GM12878 (cell line): ENCODE results near the gene MNAT1. TPM values are rescaled to one million over a fixed set of nuclear protein-coding genes. Genes with fewer than 3 reads are reported as not detected.

ENCODE experiments used
- ATF7 ChIP-seq: fragments of 450-650 bp; IDR thresholded peaks from 2 replicates; pipeline ENCODE4 v1.6.1; 2016; ENCODE audit warnings: low read depth, mild to moderate bottlenecking
- BCL11A ChIP-seq: IDR thresholded peaks from 2 replicates; pipeline ENCODE4 v1.6.1; 2011; ENCODE audit warnings: low read depth, low read length
- CBFB ChIP-seq: IDR thresholded peaks from 2 replicates; pipeline ENCODE4 v1.6.1; 2016; ENCODE audit warnings: antibody characterized with exemption, low read depth
- CBX5 ChIP-seq: sonication (generic); IDR thresholded peaks from 2 replicates; pipeline ENCODE4 v1.6.1; 2016; ENCODE audit warnings: low read depth, moderate library complexity, mild to moderate bottlenecking, inconsistent platforms
- DPF2 ChIP-seq: fragments of 450-650 bp; IDR thresholded peaks from 2 replicates; pipeline ENCODE4 v1.6.1; 2017; ENCODE audit warnings: mild to moderate bottlenecking
- EP300 ChIP-seq, 2 experiments: fragments of 150-350 bp in 1 of 2; IDR thresholded peaks; 2 replicates each; pipeline ENCODE4 v1.6.1; 2011 to 2012; ENCODE audit warnings: low read depth in 2 of 2, low read length in 2 of 2, borderline replicate concordance in 1 of 2, improper control_type of control experiment in 1 of 2, inconsistent platforms in 1 of 2; ENCODE audit not compliant: control insufficient read depth in 1 of 2
- FOXK2 ChIP-seq: fragments of 450-650 bp; IDR thresholded peaks from 2 replicates; pipeline ENCODE4 v1.6.1; 2017; ENCODE audit warnings: mild to moderate bottlenecking, moderate library complexity
- IKZF1 ChIP-seq: fragments of 450-650 bp; conservative IDR thresholded peaks from 2 replicates; pipeline ENCODE4 v1.6.1; 2017; ENCODE audit warnings: antibody characterized with exemption, mild to moderate bottlenecking
- IRF4 ChIP-seq: IDR thresholded peaks from 2 replicates; pipeline ENCODE4 v1.6.1; 2011; ENCODE audit warnings: low read depth, low read length
- IRF5 ChIP-seq: fragments of 450-650 bp; IDR thresholded peaks from 2 replicates; pipeline ENCODE4 v1.6.1; 2017; ENCODE audit warnings: borderline replicate concordance
- JUND ChIP-seq: IDR thresholded peaks from 2 replicates; pipeline ENCODE4 v1.6.1; 2012; ENCODE audit warnings: low read depth, mild to moderate bottlenecking, low read length, improper control_type of control experiment, moderate library complexity
- MEF2A ChIP-seq: IDR thresholded peaks from 2 replicates; pipeline ENCODE4 v1.6.1; 2011; ENCODE audit warnings: low read depth, mild to moderate bottlenecking, low read length, moderate library complexity; ENCODE audit not compliant: insufficient read depth
- MYB ChIP-seq: fragments of 150-350 bp; IDR thresholded peaks from 2 replicates; pipeline ENCODE4 v1.6.1; 2014; ENCODE audit warnings: mild to moderate bottlenecking, low read depth, low read length, borderline replicate concordance
- NBN ChIP-seq: fragments of 450-650 bp; IDR thresholded peaks from 2 replicates; pipeline ENCODE4 v1.6.1; 2016
- NFIC ChIP-seq: IDR thresholded peaks from 2 replicates; pipeline ENCODE4 v1.6.1; 2012; ENCODE audit warnings: low read depth, mild to moderate bottlenecking, inconsistent platforms, low read length, moderate library complexity
- NR2C1 ChIP-seq: fragments of 450-650 bp; IDR thresholded peaks from 2 replicates; pipeline ENCODE4 v1.6.1; 2017; ENCODE audit warnings: antibody characterized with exemption, mild to moderate bottlenecking, moderate library complexity
- NR2F1 ChIP-seq: fragments of 450-650 bp; conservative IDR thresholded peaks from 2 replicates; pipeline ENCODE4 v1.6.1; 2017; ENCODE audit warnings: mild to moderate bottlenecking
- POLR2A ChIP-seq: IDR thresholded peaks from 2 replicates; pipeline ENCODE4 v1.6.1; 2011; ENCODE audit warnings: low read depth, mild to moderate bottlenecking, low read length
- POLR2AphosphoS5 ChIP-seq: IDR thresholded peaks from 2 replicates; pipeline ENCODE4 v1.6.1; 2011; ENCODE audit warnings: mild to moderate bottlenecking, low read length, inconsistent platforms
- RAD51 ChIP-seq: fragments of 450-650 bp; IDR thresholded peaks from 2 replicates; pipeline ENCODE4 v1.6.1; 2016; ENCODE audit warnings: moderate library complexity, mild to moderate bottlenecking, inconsistent platforms
- RUNX3 ChIP-seq: IDR thresholded peaks from 2 replicates; pipeline ENCODE4 v1.6.1; 2012; ENCODE audit warnings: low read length, inconsistent platforms
- SMAD5 ChIP-seq: IDR thresholded peaks from 2 replicates; pipeline ENCODE4 v1.6.1; 2016; ENCODE audit warnings: antibody characterized with exemption, low read depth
- SP1 ChIP-seq: IDR thresholded peaks from one replicate; pipeline ENCODE4 v1.6.1; 2011; ENCODE audit warnings: low read depth, low read length
- SPI1 ChIP-seq: IDR thresholded peaks from 2 replicates; pipeline ENCODE4 v1.6.1; 2011; ENCODE audit warnings: low read depth, mild to moderate bottlenecking, low read length, moderate library complexity, borderline replicate concordance; ENCODE audit not compliant: insufficient read depth
- SREBF1 ChIP-seq: IDR thresholded peaks from 2 replicates; pipeline ENCODE4 v1.6.1; 2012; ENCODE audit warnings: mild to moderate bottlenecking, low read length
- SREBF2 ChIP-seq: IDR thresholded peaks from 2 replicates; pipeline ENCODE4 v1.6.1; 2012; ENCODE audit warnings: mild to moderate bottlenecking, low read length
- polyA plus RNA-seq, 11 experiments: library from polyadenylated mRNA; depleted of rRNA in 4 of 11; unstranded in 6 of 11; stranded (reverse) in 5 of 11; fragments of >200 nt; fragmentation: Nextera tagmentation in 4 of 11; fragmentation: Illumina TruSeq in 1 of 11; extraction: Ambion mirVana in 4 of 11; extraction: Trizol in 1 of 11; gene quantifications; 1 replicate in 1 of 11; 2 replicates in 10 of 11; pipeline versions ENCODE4 v1.2.1 to v1.2.3, GENCODE V29; 2011 to 2016; ENCODE audit warnings: inconsistent platforms in 2 of 11, missing spikeins in 2 of 11, low read depth in 1 of 11
- total RNA-seq, 4 experiments: library from RNA; depleted of rRNA in 3 of 4; stranded (reverse); fragments of >200 nt in 3 of 4; fragmentation: Illumina TruSeq in 1 of 4; extraction: Trizol in 1 of 4; gene quantifications; 2 replicates each; pipeline versions ENCODE4 v1.2.1 to v1.2.3, GENCODE V29; 2013 to 2021
- TF ChIP-seq, protein P1 (sequence below): IDR thresholded peaks from 2 replicates; pipeline ENCODE4 v1.6.1; 2012; ENCODE audit warnings: low read length, inconsistent platforms
- TF ChIP-seq, protein P2 (sequence below): fragments of 450-650 bp; IDR thresholded peaks from 2 replicates; pipeline ENCODE4 v1.6.1; 2016; ENCODE audit warnings: mild to moderate bottlenecking
- TF ChIP-seq, protein P3 (sequence below): IDR thresholded peaks from 2 replicates; pipeline ENCODE4 v1.6.1; 2012; ENCODE audit warnings: low read depth, low read length, improper control_type of control experiment

Gene MNAT1
- total and polyA plus RNA-seq, 10 of the 15 experiments (the other 5 are each of a cell fraction or from before 2014, with no cell fraction given), result 26.5 to 67.4 (median 40.8) TPM

DNA sequence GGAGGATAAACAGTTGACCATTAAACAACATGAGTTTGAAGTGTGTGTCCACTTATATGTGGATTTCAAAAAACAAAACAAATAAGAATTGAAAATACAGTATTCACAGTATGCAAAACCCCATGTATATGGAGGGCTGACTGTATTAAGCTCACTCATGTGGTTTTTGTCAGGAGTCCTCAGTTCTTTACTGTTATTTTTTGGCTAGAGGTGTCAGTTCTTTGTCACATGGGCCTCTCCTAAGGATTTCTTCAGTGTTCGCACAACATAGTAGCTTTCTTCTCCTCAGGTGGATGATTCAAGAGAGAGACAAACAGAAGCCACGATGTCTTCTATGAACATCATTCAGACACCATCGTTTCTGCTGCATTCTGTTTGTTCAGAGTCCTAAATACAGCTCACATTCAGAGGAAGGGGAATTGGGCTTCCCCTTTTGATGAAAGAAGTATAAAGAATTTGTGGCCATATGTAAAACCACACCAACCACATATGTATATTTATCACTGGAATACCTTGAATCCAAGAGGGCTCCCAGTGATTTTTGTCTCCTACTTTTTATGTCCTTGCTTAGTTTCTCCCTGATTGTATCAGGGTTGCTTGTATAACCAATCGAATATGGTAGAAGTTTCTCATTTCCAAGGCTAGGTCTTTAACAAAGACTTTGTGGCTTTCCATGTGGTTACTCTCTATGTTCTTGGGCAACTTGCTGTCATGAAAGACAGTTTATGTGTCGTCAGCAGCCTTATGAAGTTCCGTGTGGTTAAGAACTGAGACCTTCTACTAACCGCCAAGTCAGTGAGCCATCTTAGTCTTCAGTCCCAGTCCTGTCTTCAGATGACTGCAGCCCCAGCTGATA is 18.9 kb downstream of the MNAT1 start (continued):
- TF ChIP-seq, protein P1, sequence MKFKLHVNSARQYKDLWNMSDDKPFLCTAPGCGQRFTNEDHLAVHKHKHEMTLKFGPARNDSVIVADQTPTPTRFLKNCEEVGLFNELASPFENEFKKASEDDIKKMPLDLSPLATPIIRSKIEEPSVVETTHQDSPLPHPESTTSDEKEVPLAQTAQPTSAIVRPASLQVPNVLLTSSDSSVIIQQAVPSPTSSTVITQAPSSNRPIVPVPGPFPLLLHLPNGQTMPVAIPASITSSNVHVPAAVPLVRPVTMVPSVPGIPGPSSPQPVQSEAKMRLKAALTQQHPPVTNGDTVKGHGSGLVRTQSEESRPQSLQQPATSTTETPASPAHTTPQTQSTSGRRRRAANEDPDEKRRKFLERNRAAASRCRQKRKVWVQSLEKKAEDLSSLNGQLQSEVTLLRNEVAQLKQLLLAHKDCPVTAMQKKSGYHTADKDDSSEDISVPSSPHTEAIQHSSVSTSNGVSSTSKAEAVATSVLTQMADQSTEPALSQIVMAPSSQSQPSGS, result peak; percentile 90
- TF ChIP-seq DPF2 (peak; percentile 94), FOXK2 (no peak), MEF2A (0 out of 2 replicates have a peak, but pooled peaks have one; percentile 37), POLR2A (no peak), SPI1 (peak; percentile 76), SREBF2 (no peak), IRF4 (peak; percentile 80), CBFB (peak; percentile 98), IKZF1 (peak; percentile 91), SP1 (no peak), ATF7 (peak; percentile 86), NFIC (peak; percentile 92), BCL11A (peak; percentile 87), IRF5 (peak; percentile 81), NBN (peak; percentile 79; the same call in 1 of the 2 replicates), NR2F1 (peak; percentile 83), RUNX3 (peak; percentile 100), EP300 (IDR thresholded peaks at IDR 0.05; ENCODE audit: borderline replicate concordance in 1 of 2, control insufficient read depth in 1 of 2, low read depth in 2 of 2, low read length in 2 of 2) (peak; percentile 91 to 95; a peak in 3 of 4 replicates), SREBF1 (no peak), RAD51 (0 out of 2 replicates have a peak, but pooled peaks have one; percentile 27), CBX5 (peak; percentile 80), POLR2AphosphoS5 (no peak), MYB (peak; percentile 66; the same call in 1 of the 2 replicates), SMAD5 (no peak), NR2C1 (no peak), JUND (no peak)
- TF ChIP-seq, protein P2, sequence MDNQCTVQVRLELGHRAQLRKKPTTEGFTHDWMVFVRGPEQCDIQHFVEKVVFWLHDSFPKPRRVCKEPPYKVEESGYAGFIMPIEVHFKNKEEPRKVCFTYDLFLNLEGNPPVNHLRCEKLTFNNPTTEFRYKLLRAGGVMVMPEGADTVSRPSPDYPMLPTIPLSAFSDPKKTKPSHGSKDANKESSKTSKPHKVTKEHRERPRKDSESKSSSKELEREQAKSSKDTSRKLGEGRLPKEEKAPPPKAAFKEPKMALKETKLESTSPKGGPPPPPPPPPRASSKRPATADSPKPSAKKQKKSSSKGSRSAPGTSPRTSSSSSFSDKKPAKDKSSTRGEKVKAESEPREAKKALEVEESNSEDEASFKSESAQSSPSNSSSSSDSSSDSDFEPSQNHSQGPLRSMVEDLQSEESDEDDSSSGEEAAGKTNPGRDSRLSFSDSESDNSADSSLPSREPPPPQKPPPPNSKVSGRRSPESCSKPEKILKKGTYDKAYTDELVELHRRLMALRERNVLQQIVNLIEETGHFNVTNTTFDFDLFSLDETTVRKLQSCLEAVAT, result peak; percentile 97
- TF ChIP-seq, protein P3, sequence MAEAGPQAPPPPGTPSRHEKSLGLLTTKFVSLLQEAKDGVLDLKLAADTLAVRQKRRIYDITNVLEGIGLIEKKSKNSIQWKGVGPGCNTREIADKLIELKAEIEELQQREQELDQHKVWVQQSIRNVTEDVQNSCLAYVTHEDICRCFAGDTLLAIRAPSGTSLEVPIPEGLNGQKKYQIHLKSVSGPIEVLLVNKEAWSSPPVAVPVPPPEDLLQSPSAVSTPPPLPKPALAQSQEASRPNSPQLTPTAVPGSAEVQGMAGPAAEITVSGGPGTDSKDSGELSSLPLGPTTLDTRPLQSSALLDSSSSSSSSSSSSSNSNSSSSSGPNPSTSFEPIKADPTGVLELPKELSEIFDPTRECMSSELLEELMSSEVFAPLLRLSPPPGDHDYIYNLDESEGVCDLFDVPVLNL, result no peak
